COLO668 (cell line): ENCODE results near the gene LCP2.

Source experiments
- DNase-seq: peaks from one replicate; lab custom pipeline; 2025; ENCODE audit not compliant: unreplicated experiment; lab: John Stamatoyannopoulos, UW

LCP2 gene

GRCh38 chr5:170316937-170317336 lies 19.4 kb upstream of the LCP2 start:
- no peak for DNase-seq

GRCh38 chr5:170315154-170315553 lies 17.6 kb upstream of the LCP2 start:
- no peak for DNase-seq

GRCh38 chr5:170314541-170315095 lies 17.0 kb upstream of the LCP2 start:
- DNase-seq: no peak

GRCh38 chr5:170313816-170314215 lies 16.2 kb upstream of the LCP2 start:
- DNase-seq: no peak

- DNase-seq: no peak
Measured at GRCh38 chr5:170313344-170313743, 15.8 kb upstream of the LCP2 start.

- DNase-seq: no peak
Measured at GRCh38 chr5:170312666-170313065, 15.1 kb upstream of the LCP2 start.

- no peak for DNase-seq
Measured at GRCh38 chr5:170312301-170312595, 14.7 kb upstream of the LCP2 start.

GRCh38 chr5:170311511-170312300 lies 14.1 kb upstream of the LCP2 start:
- DNase-seq: no peak

- DNase-seq: no peak
Measured at GRCh38 chr5:170310256-170310926, 12.8 kb upstream of the LCP2 start.

- no peak for DNase-seq
Measured at GRCh38 chr5:170308686-170309085, 11.1 kb upstream of the LCP2 start.

GRCh38 chr5:170307575-170308465 lies 10.2 kb upstream of the LCP2 start:
- no peak for DNase-seq

GRCh38 chr5:170306381-170306831 lies 8.8 kb upstream of the LCP2 start:
- DNase-seq: no peak

GRCh38 chr5:170305646-170306025 lies 8.1 kb upstream of the LCP2 start:
- no peak for DNase-seq

GRCh38 chr5:170305016-170305645 lies 7.6 kb upstream of the LCP2 start:
- no peak for DNase-seq

- no peak for DNase-seq
Measured at GRCh38 chr5:170303549-170303948, 6.0 kb upstream of the LCP2 start.

GRCh38 chr5:170302653-170303501 lies 5.3 kb upstream of the LCP2 start:
- DNase-seq: no peak

GRCh38 chr5:170301981-170302652 lies 4.5 kb upstream of the LCP2 start:
- no peak for DNase-seq

- no peak for DNase-seq
Measured at GRCh38 chr5:170301149-170301548, 3.6 kb upstream of the LCP2 start.

- DNase-seq: no peak
Measured at GRCh38 chr5:170300361-170301013, 2.9 kb upstream of the LCP2 start.
